ENCODE results near the gene SHROOM3. TPM values are rescaled to one million over a fixed set of nuclear protein-coding genes. Genes with fewer than 3 reads are reported as not detected.
"Not testable (repeated sequence)": the region's sequence is repeated elsewhere in the genome, so short reads cannot be mapped to it uniquely, and the experiment has no call there.

Gene SHROOM3
- polyA plus RNA-seq, 1 donor: 34.3 TPM

GRCh38 chr4:76726631-76727030 lies 291.6 kb downstream of the SHROOM3 start:
- no peak for DNase-seq

GRCh38 chr4:76727934-76728333 lies 292.9 kb downstream of the SHROOM3 start:
- DNase-seq: not testable (repeated sequence)

GRCh38 chr4:76729460-76729859 lies 294.4 kb downstream of the SHROOM3 start:
- no peak for DNase-seq

GRCh38 chr4:76729980-76730379 lies 295.0 kb downstream of the SHROOM3 start:
- DNase-seq: no peak

GRCh38 chr4:76732246-76732645 lies 297.2 kb downstream of the SHROOM3 start:
- DNase-seq: no peak

- no peak for DNase-seq
Measured at GRCh38 chr4:76733068-76733771, 298.2 kb downstream of the SHROOM3 start.

GRCh38 chr4:76736414-76736813 lies 301.4 kb downstream of the SHROOM3 start:
- no peak for DNase-seq

- no peak for DNase-seq
Measured at GRCh38 chr4:76737180-76737579, 302.2 kb downstream of the SHROOM3 start.

- no peak for DNase-seq
Measured at GRCh38 chr4:76737771-76738085, 302.7 kb downstream of the SHROOM3 start.

- DNase-seq: peak; percentile 40
Measured at GRCh38 chr4:76738086-76738931, 303.3 kb downstream of the SHROOM3 start.

GRCh38 chr4:76740192-76740591 lies 305.2 kb downstream of the SHROOM3 start:
- no peak for DNase-seq

GRCh38 chr4:76740866-76741662 lies 306.0 kb downstream of the SHROOM3 start:
- DNase-seq: no peak

GRCh38 chr4:76741663-76742020 lies 306.6 kb downstream of the SHROOM3 start:
- no peak for DNase-seq

GRCh38 chr4:76744241-76744921 lies 309.4 kb downstream of the SHROOM3 start:
- DNase-seq: no peak

GRCh38 chr4:76745240-76745639 lies 310.2 kb downstream of the SHROOM3 start:
- no peak for DNase-seq

- no peak for DNase-seq
Measured at GRCh38 chr4:76747563-76747962, 312.5 kb downstream of the SHROOM3 start.

- DNase-seq: no peak
Measured at GRCh38 chr4:76748649-76749048, 313.6 kb downstream of the SHROOM3 start.

- no peak for DNase-seq
Measured at GRCh38 chr4:76749355-76749754, 314.3 kb downstream of the SHROOM3 start.

- DNase-seq: no peak
Measured at GRCh38 chr4:76750716-76751115, 315.7 kb downstream of the SHROOM3 start.

GRCh38 chr4:76751612-76752343 lies 316.7 kb downstream of the SHROOM3 start:
- no peak for DNase-seq

GRCh38 chr4:76752861-76753501 lies 318.0 kb downstream of the SHROOM3 start:
- DNase-seq: no peak
